HTR-8/SVneo (cell line): ENCODE measurements around the gene SCGB1D1.

Experiments
- DNase-seq: peaks from one replicate; pipeline ENCODE4 v3.0.0; 2011; ENCODE audit warnings: low spot score, mixed read lengths; ENCODE audit not compliant: insufficient read length
- FAIRE-seq: peaks from 2 replicates; lab custom pipeline; 2011; peaks lifted over from hg19 to GRCh38; lab: Jason Lieb, UNC

SCGB1D1 gene

GRCh38 chr11:62217191-62217748, 27.3 kb downstream of the SCGB1D1 start:
- FAIRE-seq (no peak), DNase-seq (no peak)

- DNase-seq, result no peak
- no peak for FAIRE-seq
Measured at GRCh38 chr11:62221498-62221897, 31.5 kb downstream of the SCGB1D1 start.

- DNase-seq (no peak), FAIRE-seq (no peak)
Measured at GRCh38 chr11:62223095-62223494, 33.1 kb downstream of the SCGB1D1 start.

- DNase-seq (no peak), FAIRE-seq (no peak)
Measured at GRCh38 chr11:62233730-62234129, 43.7 kb downstream of the SCGB1D1 start.

- DNase-seq (no peak), FAIRE-seq (no peak)
Measured at GRCh38 chr11:62236187-62236586, 46.2 kb downstream of the SCGB1D1 start.

- no peak for DNase-seq
- FAIRE-seq, result peak; percentile 65
Measured at GRCh38 chr11:62237499-62237898, 47.5 kb downstream of the SCGB1D1 start.

GRCh38 chr11:62238151-62238550, 48.1 kb downstream of the SCGB1D1 start:
- DNase-seq (no peak), FAIRE-seq (no peak)

- FAIRE-seq (no peak), DNase-seq (no peak)
Measured at GRCh38 chr11:62241095-62241494, 51.1 kb downstream of the SCGB1D1 start.

- no peak for FAIRE-seq
- no peak for DNase-seq
Measured at GRCh38 chr11:62242021-62242420, 52.0 kb downstream of the SCGB1D1 start, which contains the start of gene SCGB1D2. TSS of gene SCGB1D2 (plus strand) at chr11:62242239. CDS start at chr11:62242308, 69 bp downstream.
